ENCODE data around the gene OLFM2. TPM values are rescaled to one million over a fixed set of nuclear protein-coding genes. Genes with fewer than 3 reads are reported as not detected.
A peak's percentile ranks its signal among the peaks of the same experiment; 100 is the strongest.

The OLFM2 gene
- total RNA-seq, 1 donor from 2014 or later: not detected

- Mint-ChIP-seq H3K9me3 (no peaks in the 10 kb centered on the region), H3K4me1 (peaks cover 27% of the 10 kb centered on the region), H3K27me3 (peaks cover 56% of the 10 kb centered on the region), H3K27ac (peak overlapping the region; percentile 7), H3K4me3 (peak overlapping the region; percentile 52), H3K36me3 (ENCODE audit: low read depth) (no peaks in the 10 kb centered on the region)
- DNase-seq (no peak), ATAC-seq (ENCODE audit: low read depth) (no peak)
- intact Hi-C loops (cut with micrococcal nuclease): loop anchor here (2.0 kb wide), 1 partner anchor 323 kb away; no protein-coding TSS in a partner anchor
- no peak for TF ChIP-seq CTCF (IDR thresholded peaks at IDR 0.05)
- ChIA-PET POLR2A (no interaction called here), CTCF (interaction anchor here (1.6 kb wide), 1 partner anchor 314 kb away, joined by 4 read pairs; no protein-coding TSS in a partner anchor)
These were observed 599 bp downstream of the OLFM2 start for GRCh38 chr19:9935506-9936325.

- no peaks in the 10 kb centered on the region for H3K9me3 Mint-ChIP-seq
- CTCF ChIA-PET: interaction anchor here (1.6 kb wide), 1 partner anchor 316 kb away, joined by 4 read pairs; no protein-coding TSS in a partner anchor
- no peaks in the 10 kb centered on the region for H3K36me3 Mint-ChIP-seq (ENCODE audit: low read depth)
- H3K27ac Mint-ChIP-seq: no peak overlapping the region
- ATAC-seq (ENCODE audit: low read depth) (peak; percentile 83), DNase-seq (peak; percentile 67)
- peaks cover 52% of the 10 kb centered on the region for H3K27me3 Mint-ChIP-seq
- POLR2A ChIA-PET: no interaction called here
- no peak for TF ChIP-seq CTCF (IDR thresholded peaks at IDR 0.05)
- intact Hi-C loops (cut with micrococcal nuclease): loop anchor here (1.0 to 2.0 kb wide), 2 partner anchors 179 to 324 kb away; no protein-coding TSS in a partner anchor
- no peak overlapping the region for H3K4me3 Mint-ChIP-seq
- peaks cover 27% of the 10 kb centered on the region for H3K4me1 Mint-ChIP-seq
These were observed 2.0 kb downstream of the OLFM2 start for GRCh38 chr19:9934132-9934950.

GRCh38 chr19:9932835-9933234 lies 3.5 kb downstream of the OLFM2 start:
- no peak overlapping the region for H3K4me3 Mint-ChIP-seq
- H3K36me3 Mint-ChIP-seq (ENCODE audit: low read depth): no peaks in the 10 kb centered on the region
- no peak for TF ChIP-seq CTCF (IDR thresholded peaks at IDR 0.05)
- ChIA-PET POLR2A (interaction anchor here (0.5 to 0.7 kb wide), 2 partner anchors 312 to 456 kb away, joined by 3 to 4 read pairs; no protein-coding TSS in a partner anchor), CTCF (interaction anchor here (0.7 to 6.5 kb wide), 7 partner anchors 12 to 459 kb away, joined by 3 to 44 read pairs (median 17); no protein-coding TSS in a partner anchor)
- peaks cover 47% of the 10 kb centered on the region for H3K27me3 Mint-ChIP-seq
- H3K9me3 Mint-ChIP-seq: no peaks in the 10 kb centered on the region
- H3K4me1 Mint-ChIP-seq: peaks cover 27% of the 10 kb centered on the region
- DNase-seq (no peak), ATAC-seq (ENCODE audit: low read depth) (no peak)
- H3K27ac Mint-ChIP-seq: no peak overlapping the region
- intact Hi-C loops (cut with micrococcal nuclease): no loop called here

- no peak for TF ChIP-seq CTCF (IDR thresholded peaks at IDR 0.05)
- no peak for ATAC-seq (ENCODE audit: low read depth)
- intact Hi-C loops (cut with micrococcal nuclease): loop anchor here (1.0 kb wide), 3 partner anchors 96 to 459 kb away; no protein-coding TSS in a partner anchor
- Mint-ChIP-seq H3K27me3 (peaks cover 38% of the 10 kb centered on the region), H3K4me1 (peaks cover 24% of the 10 kb centered on the region), H3K9me3 (no peaks in the 10 kb centered on the region), H3K36me3 (ENCODE audit: low read depth) (no peaks in the 10 kb centered on the region), H3K4me3 (no peak overlapping the region), H3K27ac (no peak overlapping the region)
- ChIA-PET CTCF (interaction anchor here (0.8 to 6.5 kb wide), 14 partner anchors 69 to 497 kb away, joined by 3 to 44 read pairs (median 4); partner anchors contain the start of gene P2RY11), POLR2A (no interaction called here)
- DNase-seq: no peak
These were observed 4.7 kb downstream of the OLFM2 start for GRCh38 chr19:9931629-9932028.

Data from activated B cell treated with CpG ODN at 0.5 μM for 24 hours (primary cell).